ENCODE results near the gene FAM200C.

The FAM200C gene

GRCh38 chr5:160384681-160385080 lies 15.2 kb downstream of the FAM200C start:
- H3K27me3 Mint-ChIP-seq = peaks cover 5% of the 10 kb centered on the region

GRCh38 chr5:160382346-160382745 lies 17.5 kb downstream of the FAM200C start:
- no peak for ATAC-seq

More at GRCh38 chr5:160384681-160385080, 15.2 kb downstream of the FAM200C start:
- ATAC-seq = no peak
- no peak overlapping the region for H3K27ac Mint-ChIP-seq
- peaks cover 10% of the 10 kb centered on the region for H3K9me3 Mint-ChIP-seq
- H3K36me3 Mint-ChIP-seq = peaks cover 12% of the 10 kb centered on the region
- H3K4me1 Mint-ChIP-seq = peaks cover 18% of the 10 kb centered on the region
- H3K4me3 Mint-ChIP-seq = no peak overlapping the region

GRCh38 chr5:160380041-160380440 lies 19.8 kb downstream of the FAM200C start:
- Mint-ChIP-seq H3K27me3 (peaks cover 28% of the 10 kb centered on the region), H3K4me3 (no peak overlapping the region)

More at GRCh38 chr5:160382346-160382745, 17.5 kb downstream of the FAM200C start:
- Mint-ChIP-seq H3K9me3 (peaks cover 2% of the 10 kb centered on the region), H3K27me3 (peaks cover 10% of the 10 kb centered on the region), H3K36me3 (peaks cover 1% of the 10 kb centered on the region), H3K27ac (no peak overlapping the region), H3K4me1 (peaks cover 18% of the 10 kb centered on the region), H3K4me3 (no peak overlapping the region)

GRCh38 chr5:160379511-160379910 lies 20.3 kb downstream of the FAM200C start:
- H3K9me3 Mint-ChIP-seq = no peaks in the 10 kb centered on the region
- no peak overlapping the region for H3K4me3 Mint-ChIP-seq
- H3K27ac Mint-ChIP-seq = no peak overlapping the region
- H3K4me1 Mint-ChIP-seq = peaks cover 18% of the 10 kb centered on the region
- no peak for ATAC-seq
- H3K36me3 Mint-ChIP-seq = no peaks in the 10 kb centered on the region
- peaks cover 33% of the 10 kb centered on the region for H3K27me3 Mint-ChIP-seq

More at GRCh38 chr5:160380041-160380440, 19.8 kb downstream of the FAM200C start:
- no peak for ATAC-seq
- no peak overlapping the region for H3K27ac Mint-ChIP-seq
- H3K9me3 Mint-ChIP-seq = no peaks in the 10 kb centered on the region
- H3K4me1 Mint-ChIP-seq = peaks cover 18% of the 10 kb centered on the region
- no peaks in the 10 kb centered on the region for H3K36me3 Mint-ChIP-seq

- Mint-ChIP-seq H3K36me3 (no peaks in the 10 kb centered on the region), H3K27me3 (peaks cover 45% of the 10 kb centered on the region), H3K9me3 (no peaks in the 10 kb centered on the region), H3K4me3 (no peak overlapping the region), H3K27ac (no peak overlapping the region), H3K4me1 (peaks cover 16% of the 10 kb centered on the region)
- no peak for ATAC-seq
Measured at GRCh38 chr5:160378330-160378729, 21.5 kb downstream of the FAM200C start.

- Mint-ChIP-seq H3K4me1 (peaks cover 9% of the 10 kb centered on the region), H3K27me3 (peaks cover 52% of the 10 kb centered on the region), H3K36me3 (no peaks in the 10 kb centered on the region), H3K27ac (no peak overlapping the region), H3K9me3 (no peaks in the 10 kb centered on the region), H3K4me3 (no peak overlapping the region)
- ATAC-seq = no peak
Measured at GRCh38 chr5:160377651-160378050, 22.2 kb downstream of the FAM200C start.

- H3K27me3 Mint-ChIP-seq = peaks cover 64% of the 10 kb centered on the region
- no peaks in the 10 kb centered on the region for H3K4me1 Mint-ChIP-seq
- no peak overlapping the region for H3K4me3 Mint-ChIP-seq
- H3K27ac Mint-ChIP-seq = no peak overlapping the region
- no peaks in the 10 kb centered on the region for H3K36me3 Mint-ChIP-seq
- H3K9me3 Mint-ChIP-seq = no peaks in the 10 kb centered on the region
- no peak for ATAC-seq
Measured at GRCh38 chr5:160376416-160376815, 23.4 kb downstream of the FAM200C start.

GRCh38 chr5:160375701-160376100 lies 24.2 kb downstream of the FAM200C start:
- Mint-ChIP-seq H3K27ac (no peak overlapping the region), H3K36me3 (no peaks in the 10 kb centered on the region), H3K4me3 (no peak overlapping the region), H3K9me3 (no peaks in the 10 kb centered on the region), H3K4me1 (no peaks in the 10 kb centered on the region), H3K27me3 (peaks cover 71% of the 10 kb centered on the region)
- no peak for ATAC-seq

GRCh38 chr5:160375166-160375565 lies 24.7 kb downstream of the FAM200C start:
- Mint-ChIP-seq H3K4me3 (no peak overlapping the region), H3K36me3 (no peaks in the 10 kb centered on the region), H3K27me3 (peaks cover 75% of the 10 kb centered on the region), H3K9me3 (no peaks in the 10 kb centered on the region), H3K27ac (no peak overlapping the region), H3K4me1 (no peaks in the 10 kb centered on the region)
- ATAC-seq = no peak

GRCh38 chr5:160371294-160371693 lies 28.6 kb downstream of the FAM200C start:
- Mint-ChIP-seq H3K4me1 (peaks cover 10% of the 10 kb centered on the region), H3K27ac (no peak overlapping the region), H3K36me3 (no peaks in the 10 kb centered on the region), H3K4me3 (no peak overlapping the region), H3K27me3 (peaks cover 91% of the 10 kb centered on the region), H3K9me3 (no peaks in the 10 kb centered on the region)
- no peak for ATAC-seq

- Mint-ChIP-seq H3K4me3 (peak overlapping the region; percentile 52), H3K9me3 (no peaks in the 10 kb centered on the region), H3K27ac (no peak overlapping the region), H3K36me3 (no peaks in the 10 kb centered on the region), H3K4me1 (peaks cover 10% of the 10 kb centered on the region), H3K27me3 (peaks cover 86% of the 10 kb centered on the region)
- ATAC-seq = no peak
Measured at GRCh38 chr5:160370713-160371034, 29.2 kb downstream of the FAM200C start.

GRCh38 chr5:160369990-160370712 lies 29.7 kb downstream of the FAM200C start, which contains the start of gene C1QTNF2:
Gene C1QTNF2, minus strand, starts transcription at chr5:160370626. Its CDS starts 15,615 bp downstream, at chr5:160355011.
- H3K27me3 Mint-ChIP-seq = peaks cover 85% of the 10 kb centered on the region
- no peak within 1 kb of the TSS for H3K27ac Mint-ChIP-seq
- peak within 1 kb of the TSS; percentile 52 for H3K4me3 Mint-ChIP-seq
- H3K4me1 Mint-ChIP-seq = peaks cover 10% of the 10 kb centered on the region
- no peaks in the 10 kb centered on the region for H3K9me3 Mint-ChIP-seq
- ATAC-seq = no peak
- H3K36me3 Mint-ChIP-seq = no peaks in the 10 kb centered on the region

GRCh38 chr5:160367885-160368284 lies 32.0 kb downstream of the FAM200C start:
- Mint-ChIP-seq H3K36me3 (no peaks in the 10 kb centered on the region), H3K4me3 (no peak overlapping the region), H3K27ac (no peak overlapping the region), H3K4me1 (peaks cover 10% of the 10 kb centered on the region), H3K9me3 (no peaks in the 10 kb centered on the region), H3K27me3 (peaks cover 68% of the 10 kb centered on the region)
- ATAC-seq = no peak

GRCh38 chr5:160367261-160367660 lies 32.6 kb downstream of the FAM200C start:
- Mint-ChIP-seq H3K27me3 (peaks cover 62% of the 10 kb centered on the region), H3K4me1 (peaks cover 10% of the 10 kb centered on the region), H3K27ac (no peak overlapping the region), H3K9me3 (no peaks in the 10 kb centered on the region), H3K36me3 (no peaks in the 10 kb centered on the region), H3K4me3 (no peak overlapping the region)
- no peak for ATAC-seq

GRCh38 chr5:160366230-160366629 lies 33.6 kb downstream of the FAM200C start:
- Mint-ChIP-seq H3K36me3 (no peaks in the 10 kb centered on the region), H3K4me3 (no peak overlapping the region), H3K27me3 (peaks cover 52% of the 10 kb centered on the region), H3K4me1 (peaks cover 10% of the 10 kb centered on the region), H3K27ac (no peak overlapping the region), H3K9me3 (no peaks in the 10 kb centered on the region)
- no peak for ATAC-seq

- no peak overlapping the region for H3K27ac Mint-ChIP-seq
- no peak for ATAC-seq
- H3K4me1 Mint-ChIP-seq = no peaks in the 10 kb centered on the region
- no peaks in the 10 kb centered on the region for H3K36me3 Mint-ChIP-seq
- H3K4me3 Mint-ChIP-seq = no peak overlapping the region
- H3K27me3 Mint-ChIP-seq = peaks cover 38% of the 10 kb centered on the region
- no peaks in the 10 kb centered on the region for H3K9me3 Mint-ChIP-seq
Measured at GRCh38 chr5:160363660-160364395, 36.0 kb downstream of the FAM200C start.

All from stimulated activated memory B cell treated with anti-CD40 and anti-IgM and Interleukin-4, amounts not matched to agents 10 μg/mL and 1 μg/mL and 100 μg/mL, for 72 hours (primary cell).